Breast epithelium (tissue), 3 donors: Measurements from ENCODE around the gene RASAL1.

ENCODE experiments used
- POLR2A ChIP-seq: fragments of 450-650 bp; IDR thresholded peaks from one replicate; pipeline ENCODE4 v1.6.1; 2016; ENCODE audit warnings: antibody characterized with exemption, mild to moderate bottlenecking, moderate library complexity
- POLR2AphosphoS5 ChIP-seq, 3 donors: sonication (generic); formaldehyde crosslinking; IDR thresholded peaks; one replicate each; pipeline ENCODE4 v1.6.1; 2017; ENCODE audit warnings: antibody characterized with exemption in 3 of 3
- TF ChIP-seq, protein P1 (sequence below), 3 donors: fragments of 450-650 bp; IDR thresholded peaks; one replicate each; pipeline ENCODE4 v1.5.1; 2016 to 2017; ENCODE audit warnings: antibody characterized with exemption in 3 of 3, mild to moderate bottlenecking in 3 of 3, moderate library complexity in 3 of 3

DNA sequence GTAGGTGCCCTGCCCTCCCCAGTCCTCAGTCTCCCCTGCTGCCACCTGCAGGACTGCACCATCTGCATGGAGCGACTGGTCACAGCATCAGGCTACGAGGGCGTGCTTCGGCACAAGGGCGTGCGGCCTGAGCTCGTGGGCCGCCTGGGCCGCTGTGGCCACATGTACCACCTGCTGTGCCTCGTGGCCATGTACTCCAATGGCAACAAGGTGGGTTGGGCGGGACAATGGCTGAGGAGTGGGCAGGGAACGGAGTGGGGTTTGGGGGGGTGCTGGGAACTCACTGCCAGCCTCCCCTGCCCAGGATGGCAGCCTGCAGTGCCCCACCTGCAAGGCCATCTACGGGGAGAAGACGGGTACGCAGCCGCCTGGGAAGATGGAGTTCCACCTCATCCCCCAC, 40.8 kb downstream of the RASAL1 start:
- TF ChIP-seq, protein P1, sequence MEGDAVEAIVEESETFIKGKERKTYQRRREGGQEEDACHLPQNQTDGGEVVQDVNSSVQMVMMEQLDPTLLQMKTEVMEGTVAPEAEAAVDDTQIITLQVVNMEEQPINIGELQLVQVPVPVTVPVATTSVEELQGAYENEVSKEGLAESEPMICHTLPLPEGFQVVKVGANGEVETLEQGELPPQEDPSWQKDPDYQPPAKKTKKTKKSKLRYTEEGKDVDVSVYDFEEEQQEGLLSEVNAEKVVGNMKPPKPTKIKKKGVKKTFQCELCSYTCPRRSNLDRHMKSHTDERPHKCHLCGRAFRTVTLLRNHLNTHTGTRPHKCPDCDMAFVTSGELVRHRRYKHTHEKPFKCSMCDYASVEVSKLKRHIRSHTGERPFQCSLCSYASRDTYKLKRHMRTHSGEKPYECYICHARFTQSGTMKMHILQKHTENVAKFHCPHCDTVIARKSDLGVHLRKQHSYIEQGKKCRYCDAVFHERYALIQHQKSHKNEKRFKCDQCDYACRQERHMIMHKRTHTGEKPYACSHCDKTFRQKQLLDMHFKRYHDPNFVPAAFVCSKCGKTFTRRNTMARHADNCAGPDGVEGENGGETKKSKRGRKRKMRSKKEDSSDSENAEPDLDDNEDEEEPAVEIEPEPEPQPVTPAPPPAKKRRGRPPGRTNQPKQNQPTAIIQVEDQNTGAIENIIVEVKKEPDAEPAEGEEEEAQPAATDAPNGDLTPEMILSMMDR (IDR thresholded peaks at IDR 0.05): no peak
- no peak for TF ChIP-seq POLR2A
- TF ChIP-seq POLR2AphosphoS5 (IDR thresholded peaks at IDR 0.05): no peak
